B cell (primary cell): ENCODE results near the gene RBL1. TPM values are rescaled to one million over a fixed set of nuclear protein-coding genes. Genes with fewer than 3 reads are reported as not detected.
"Not testable (repeated sequence)": the region's sequence is repeated elsewhere in the genome, so short reads cannot be mapped to it uniquely, and the experiment has no call there.

Source experiments
- ATAC-seq: fragments of 200-7000 bp; cut with Tn5 transposase; one replicate; pipeline ENCODE4 v1.10.0; 2021; ENCODE audit warnings: low read depth, mild to moderate bottlenecking, moderate number of reproducible peaks, moderate library complexity
- CTCF ChIA-PET: fragments of 350-600 bp; sonication (Branson Sonifier 250); formaldehyde crosslinking; loops from one replicate; lab custom pipeline; 2021; ENCODE audit warnings: antibody characterized with exemption, inconsistent platforms; lab: Charles Lee
- POLR2A ChIA-PET: fragments of 350-600 bp; sonication (Branson Sonifier 250); formaldehyde crosslinking; loops from one replicate; lab custom pipeline; 2021; ENCODE audit warnings: antibody characterized with exemption; lab: Charles Lee
- DNase-seq: peaks from one replicate; pipeline ENCODE4 v3.0.0; 2013
- H2AFZ ChIP-seq: 2 replicates; pipeline ENCODE4 v1.6.1; 2012; ENCODE audit warnings: mild to moderate bottlenecking, low read depth, low read length; ENCODE audit not compliant: insufficient read depth, poor library complexity, severe bottlenecking
- H3K27ac ChIP-seq, 2 donors: 1 replicate in 1 of 2; 2 replicates in 1 of 2; pipeline ENCODE4 v1.5.1; 2012 to 2013; ENCODE audit warnings: low read length in 2 of 2, mild to moderate bottlenecking in 2 of 2, moderate library complexity in 1 of 2
- H3K27me3 ChIP-seq, 4 experiments: fragments of 200-600 bp in 1 of 4; sonication (generic) in 1 of 4; replicated peaks in 1 of 4; 1 replicate in 2 of 4; 2 replicates in 2 of 4; pipeline versions ENCODE4 v1.6.1 to v1.7.0; 2013 to 2016; ENCODE audit warnings: low read length in 3 of 4, mild to moderate bottlenecking in 2 of 4, mixed read lengths in 1 of 4, moderate library complexity in 1 of 4; ENCODE audit not compliant: insufficient read depth in 4 of 4, control insufficient read depth in 3 of 4; ENCODE audit errors: control extremely low read depth in 1 of 4
- H3K36me3 ChIP-seq, 2 experiments: replicated peaks in 1 of 2; 1 replicate in 1 of 2; 2 replicates in 1 of 2; pipeline versions ENCODE4 v1.6.1 to v1.7.1; 2013; ENCODE audit warnings: low read length in 1 of 2; ENCODE audit not compliant: insufficient read depth in 2 of 2, control insufficient read depth in 1 of 2; ENCODE audit errors: control extremely low read depth in 1 of 2, extremely low read depth in 1 of 2
- H3K4me1 ChIP-seq, 2 donors: fragments of 200-600 bp in 1 of 2; sonication (generic) in 1 of 2; 1 replicate in 1 of 2; 2 replicates in 1 of 2; pipeline versions ENCODE4 v1.5.1 to v1.6.1; 2013 to 2017; ENCODE audit warnings: low read length in 2 of 2; ENCODE audit not compliant: control insufficient read depth in 2 of 2, insufficient read depth in 2 of 2
- H3K4me2 ChIP-seq: replicated peaks from 2 replicates; pipeline ENCODE3; 2012; ENCODE audit warnings: mild to moderate bottlenecking, low read depth, low read length; ENCODE audit not compliant: poor library complexity, severe bottlenecking
- H3K4me3 ChIP-seq, 5 experiments: fragments of 200-600 bp in 1 of 5; sonication (generic) in 1 of 5; 1 replicate in 3 of 5; 2 replicates in 2 of 5; pipeline versions ENCODE4 v1.5.1 to v1.7.0; 2011 to 2016; ENCODE audit warnings: low read length in 4 of 5, mild to moderate bottlenecking in 4 of 5, low read depth in 2 of 5, control low read depth in 1 of 5, moderate library complexity in 1 of 5; ENCODE audit not compliant: insufficient read depth in 1 of 5; ENCODE audit errors: control extremely low read depth in 1 of 5, extremely low read depth in 1 of 5
- H3K79me2 ChIP-seq: fragments of 200-600 bp; sonication (generic); one replicate; pipeline ENCODE4 v1.6.0; 2016; ENCODE audit warnings: low read length; ENCODE audit not compliant: control insufficient read depth, insufficient read depth
- H3K9ac ChIP-seq: fragments of 200-600 bp; sonication (generic); 2 replicates; pipeline ENCODE4 v1.6.1; 2017; ENCODE audit warnings: mild to moderate bottlenecking, low read length, moderate library complexity
- H3K9me3 ChIP-seq, 3 donors: one replicate each; pipeline versions ENCODE4 v1.6.1 to v1.7.1; 2013; ENCODE audit warnings: low read length in 2 of 3; ENCODE audit not compliant: control insufficient read depth in 2 of 3, insufficient read depth in 1 of 3; ENCODE audit errors: control extremely low read depth in 1 of 3
- H4K20me1 ChIP-seq: 2 replicates; pipeline ENCODE4 v1.6.0; 2012; ENCODE audit warnings: mild to moderate bottlenecking, low read length; ENCODE audit not compliant: insufficient read depth, control insufficient read depth, poor library complexity, severe bottlenecking
- H3K27ac Mint-ChIP-seq: one replicate; pipeline ENCODE4 v1.8.0; 2021; ENCODE audit warnings: mixed read lengths
- H3K27me3 Mint-ChIP-seq: one replicate; pipeline ENCODE4 v1.8.0; 2021; ENCODE audit warnings: mixed read lengths
- H3K4me1 Mint-ChIP-seq: one replicate; pipeline ENCODE4 v1.8.0; 2021; ENCODE audit warnings: mixed read lengths
- H3K4me3 Mint-ChIP-seq: one replicate; pipeline ENCODE4 v1.8.0; 2021; ENCODE audit warnings: mixed read lengths
- H3K9me3 Mint-ChIP-seq: one replicate; pipeline ENCODE4 v1.8.0; 2022; ENCODE audit warnings: mixed read lengths; ENCODE audit not compliant: insufficient read depth
- CTCF ChIP-seq: fragments of 200-600 bp; IDR thresholded peaks from one replicate; pipeline ENCODE4 v1.8.0; 2022; ENCODE audit warnings: antibody characterized with exemption, mild to moderate bottlenecking
- EZH2 ChIP-seq: IDR thresholded peaks from 2 replicates; pipeline ENCODE4 v1.6.1; 2012; ENCODE audit warnings: borderline replicate concordance, low read depth, mild to moderate bottlenecking, moderate library complexity, low read length; ENCODE audit not compliant: insufficient read depth, poor library complexity, severe bottlenecking
- WGBS: methylation state at CpG from one replicate; pipeline ENCODE4 v1.1.5; 2013; ENCODE audit warnings: missing lambda C conversion rate; ENCODE audit not compliant: insufficient coverage; 5-methylcytosine and 5-hydroxymethylcytosine counted together
- intact Hi-C: fragments of 100-400 bp; cut with micrococcal nuclease; formaldehyde crosslinking; loops from one replicate; pipeline ENCODE4 v1.10.0; 2022
- polyA plus RNA-seq: library from polyadenylated mRNA; depleted of rRNA; stranded (reverse); fragments of >200 nt; gene quantifications from 2 replicates; pipeline ENCODE4 v1.2.3, GENCODE V29; 2012
- total RNA-seq, 2 donors: library from RNA; stranded (reverse); fragments of 120-200 nt in 1 of 2; gene quantifications; 1 replicate in 1 of 2; 2 replicates in 1 of 2; pipeline versions ENCODE4 v1.2.3 to v1.2.4, GENCODE V29; 2013 to 2022

RBL1 gene
- total and polyA plus RNA-seq, 2 donors (not counting 1 experiment from before 2014, with no cell fraction given), result 8.1 to 27.8 TPM

GRCh38 chr20:37000171-37000570 is 95.6 kb downstream of the RBL1 start:
- H2AFZ ChIP-seq, H3K9ac ChIP-seq, H3K4me2 ChIP-seq, H3K4me1 Mint-ChIP-seq, ATAC-seq, H3K27me3 Mint-ChIP-seq, H3K36me3 ChIP-seq, H3K27ac ChIP-seq, DNase-seq, H3K4me3 Mint-ChIP-seq, H3K27ac Mint-ChIP-seq, H3K9me3 ChIP-seq, H4K20me1 ChIP-seq, POLR2A ChIA-PET, H3K79me2 ChIP-seq, CTCF ChIA-PET, intact Hi-C loops, H3K4me1 ChIP-seq, H3K9me3 Mint-ChIP-seq, H3K27me3 ChIP-seq, H3K4me3 ChIP-seq: not testable (repeated sequence)
- WGBS, result no CpG with 5 or more reads among the region's 26 CpGs

- H3K36me3 ChIP-seq, result peaks cover 4 to 13% of the 10 kb centered on the region in 2 experiments
- H3K27me3 ChIP-seq, result no peaks in the 10 kb centered on the region
- 87% methylated on average over 6 of the region's 7 CpGs for WGBS
- H3K4me2 ChIP-seq, result no peak overlapping the region
- no peak overlapping the region for H3K4me3 ChIP-seq
- no peaks in the 10 kb centered on the region for H4K20me1 ChIP-seq
- ChIA-PET CTCF (interaction anchor here (0.7 kb wide), 1 partner anchor 183 kb away, joined by 3 read pairs; no protein-coding TSS in a partner anchor), POLR2A (no interaction called here)
- H3K4me3 Mint-ChIP-seq, result no peak overlapping the region
- TF ChIP-seq EZH2 (no peak), CTCF (no peak)
- H3K27ac Mint-ChIP-seq, result no peak overlapping the region
- H3K79me2 ChIP-seq, result peaks cover 2% of the 10 kb centered on the region
- no peaks in the 10 kb centered on the region for H3K4me1 ChIP-seq
- peaks cover 4% of the 10 kb centered on the region for H3K4me1 Mint-ChIP-seq
- no peaks in the 10 kb centered on the region for H3K27me3 Mint-ChIP-seq
- H2AFZ ChIP-seq, result no peak overlapping the region
- no peak overlapping the region for H3K27ac ChIP-seq
- no peaks in the 10 kb centered on the region for H3K9me3 Mint-ChIP-seq
- peaks cover 0 to under 1% (median 0%) of the 10 kb centered on the region in 3 donors for H3K9me3 ChIP-seq
- ATAC-seq (no peak), DNase-seq (no peak)
- intact Hi-C loops, result no loop called here
- H3K9ac ChIP-seq, result no peak overlapping the region
These were observed 97.1 kb downstream of the RBL1 start for GRCh38 chr20:36998652-36999051.
